IPS-NIHi11 (cell line): ENCODE data around the gene DCDC2C.
"Not testable (repeated sequence)": the region's sequence is repeated elsewhere in the genome, so short reads cannot be mapped to it uniquely, and the experiment has no call there.

Source experiments
- DNase-seq: peaks from one replicate; pipeline ENCODE4 v3.0.0; 2012; ENCODE audit warnings: mixed read lengths, low spot score

DCDC2C gene

GRCh38 chr2:3703236-3703756 lies at the start of gene DCDC2C:
DCDC2C (plus strand) TSS chr2:3703575; CDS start chr2:3703752, 177 bp downstream.
- peak; percentile 54 for DNase-seq

GRCh38 chr2:3654011-3654410 lies 49.4 kb upstream of the DCDC2C start:
- DNase-seq, result no peak

GRCh38 chr2:3654531-3655225 lies 48.7 kb upstream of the DCDC2C start:
- no peak for DNase-seq

GRCh38 chr2:3655871-3656761 lies 47.3 kb upstream of the DCDC2C start:
- DNase-seq, result no peak

- DNase-seq, result no peak
Observed at GRCh38 chr2:3656762-3657721, 46.3 kb upstream of the DCDC2C start.

- DNase-seq, result no peak
Observed at GRCh38 chr2:3657881-3658280, 45.5 kb upstream of the DCDC2C start, which contains the start of gene ALLC. ALLC (plus strand) TSS chr2:3658200; CDS start chr2:3671158, 12,958 bp downstream.

GRCh38 chr2:3659447-3660432 lies 43.6 kb upstream of the DCDC2C start:
- DNase-seq, result no peak

- DNase-seq, result not testable (repeated sequence)
Observed at GRCh38 chr2:3660640-3661039, 42.7 kb upstream of the DCDC2C start.

GRCh38 chr2:3661149-3661660 lies 42.2 kb upstream of the DCDC2C start:
- DNase-seq, result no peak

GRCh38 chr2:3662239-3662638 lies 41.1 kb upstream of the DCDC2C start:
- no peak for DNase-seq

- no peak for DNase-seq
Observed at GRCh38 chr2:3664118-3664517, 39.3 kb upstream of the DCDC2C start.

- DNase-seq, result no peak
Observed at GRCh38 chr2:3664925-3665324, 38.5 kb upstream of the DCDC2C start.

GRCh38 chr2:3665886-3666612 lies 37.3 kb upstream of the DCDC2C start:
- no peak for DNase-seq

GRCh38 chr2:3666613-3666975 lies 36.8 kb upstream of the DCDC2C start:
- DNase-seq, result no peak

GRCh38 chr2:3667151-3667631 lies 36.2 kb upstream of the DCDC2C start:
- DNase-seq, result no peak

GRCh38 chr2:3669656-3670055 lies 33.7 kb upstream of the DCDC2C start:
- no peak for DNase-seq

GRCh38 chr2:3670376-3670775 lies 33.0 kb upstream of the DCDC2C start:
- DNase-seq, result no peak

- DNase-seq, result no peak
Observed at GRCh38 chr2:3670941-3671340, 32.4 kb upstream of the DCDC2C start.

- DNase-seq, result no peak
Observed at GRCh38 chr2:3672861-3673678, 30.3 kb upstream of the DCDC2C start.
